Kidney epithelial cell (primary cell): ENCODE results near the gene CHCHD10. TPM values are rescaled to one million over a fixed set of nuclear protein-coding genes. Genes with fewer than 3 reads are reported as not detected.

Experiments
- DNase-seq: peaks from one replicate; pipeline ENCODE4 v3.0.0-alpha.2; 2010; ENCODE audit warnings: low read depth
- H3K27me3 ChIP-seq: 2 replicates; pipeline ENCODE4 v1.6.0; 2011; ENCODE audit warnings: low read length; ENCODE audit not compliant: control insufficient read depth, insufficient read depth
- H3K36me3 ChIP-seq: 2 replicates; pipeline ENCODE4 v1.5.1; 2011; ENCODE audit warnings: low read length; ENCODE audit not compliant: control insufficient read depth, insufficient read depth
- H3K4me3 ChIP-seq: 2 replicates; pipeline ENCODE4 v1.5.1; 2011; ENCODE audit warnings: low read depth, mild to moderate bottlenecking, control low read depth, low read length
- total RNA-seq: library from RNA; depleted of rRNA; stranded (reverse); fragments of >200 nt; gene quantifications from 2 replicates; pipeline ENCODE4 v1.2.3, GENCODE V29; 2015
- TF ChIP-seq, protein P1 (sequence below): IDR thresholded peaks from 2 replicates; pipeline ENCODE4 v1.5.1; 2011; ENCODE audit warnings: mild to moderate bottlenecking, moderate library complexity, low read length, control low read depth, inconsistent platforms; ENCODE audit not compliant: insufficient read depth, poor library complexity, severe bottlenecking

CHCHD10 gene
- total RNA-seq, 1 donor from 2014 or later: 13.5 TPM

DNA sequence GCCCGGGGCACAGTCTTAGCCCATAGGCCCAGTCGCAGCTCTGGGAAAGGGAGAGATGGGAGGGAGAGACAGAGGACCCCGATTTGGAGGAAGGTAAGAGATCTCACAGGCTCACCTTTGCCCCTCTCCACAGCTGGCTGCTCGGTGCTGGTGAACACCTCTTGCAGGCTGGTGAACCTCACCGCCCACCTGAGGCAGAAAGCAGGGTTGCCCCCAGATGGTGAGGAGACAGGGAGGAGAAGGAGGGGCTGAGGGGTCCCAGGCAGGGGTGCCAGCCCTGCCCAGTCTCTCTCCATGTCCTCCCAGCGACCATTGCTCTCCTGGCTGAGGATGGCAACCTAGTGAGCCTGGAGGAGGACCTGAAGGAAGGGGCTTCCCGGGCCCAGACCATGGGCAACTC, 3.8 kb downstream of the CHCHD10 start:
- TF ChIP-seq, protein P1, sequence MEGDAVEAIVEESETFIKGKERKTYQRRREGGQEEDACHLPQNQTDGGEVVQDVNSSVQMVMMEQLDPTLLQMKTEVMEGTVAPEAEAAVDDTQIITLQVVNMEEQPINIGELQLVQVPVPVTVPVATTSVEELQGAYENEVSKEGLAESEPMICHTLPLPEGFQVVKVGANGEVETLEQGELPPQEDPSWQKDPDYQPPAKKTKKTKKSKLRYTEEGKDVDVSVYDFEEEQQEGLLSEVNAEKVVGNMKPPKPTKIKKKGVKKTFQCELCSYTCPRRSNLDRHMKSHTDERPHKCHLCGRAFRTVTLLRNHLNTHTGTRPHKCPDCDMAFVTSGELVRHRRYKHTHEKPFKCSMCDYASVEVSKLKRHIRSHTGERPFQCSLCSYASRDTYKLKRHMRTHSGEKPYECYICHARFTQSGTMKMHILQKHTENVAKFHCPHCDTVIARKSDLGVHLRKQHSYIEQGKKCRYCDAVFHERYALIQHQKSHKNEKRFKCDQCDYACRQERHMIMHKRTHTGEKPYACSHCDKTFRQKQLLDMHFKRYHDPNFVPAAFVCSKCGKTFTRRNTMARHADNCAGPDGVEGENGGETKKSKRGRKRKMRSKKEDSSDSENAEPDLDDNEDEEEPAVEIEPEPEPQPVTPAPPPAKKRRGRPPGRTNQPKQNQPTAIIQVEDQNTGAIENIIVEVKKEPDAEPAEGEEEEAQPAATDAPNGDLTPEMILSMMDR: no peak
- no peak for DNase-seq
- peaks cover 1% of the 10 kb centered on the region for H3K36me3 ChIP-seq
- no peak overlapping the region for H3K4me3 ChIP-seq
- H3K27me3 ChIP-seq: no peaks in the 10 kb centered on the region

DNA sequence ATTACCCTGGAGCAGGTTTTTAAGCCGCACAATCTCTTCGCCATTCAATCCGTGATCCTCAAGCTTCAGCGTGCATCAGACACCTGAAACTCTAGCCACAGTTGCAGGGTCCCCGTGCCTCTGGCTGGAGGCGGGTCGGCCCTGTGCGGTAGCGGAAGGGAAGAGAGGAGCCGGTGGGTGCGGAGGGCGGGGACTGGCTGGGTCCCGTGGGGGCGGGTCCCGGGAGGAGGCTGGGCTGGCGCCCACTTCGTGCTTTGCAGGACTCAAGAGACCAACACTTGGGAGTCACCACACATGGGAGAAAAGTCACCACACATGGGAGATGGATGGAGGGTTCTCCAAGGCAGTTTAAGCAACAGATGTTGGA, 4.2 kb downstream of the CHCHD10 start:
- Histone ChIP-seq H3K27me3 (no peaks in the 10 kb centered on the region), H3K36me3 (peaks cover 1% of the 10 kb centered on the region), H3K4me3 (no peak overlapping the region)
- TF ChIP-seq, protein P1: no peak
- no peak for DNase-seq

DNA sequence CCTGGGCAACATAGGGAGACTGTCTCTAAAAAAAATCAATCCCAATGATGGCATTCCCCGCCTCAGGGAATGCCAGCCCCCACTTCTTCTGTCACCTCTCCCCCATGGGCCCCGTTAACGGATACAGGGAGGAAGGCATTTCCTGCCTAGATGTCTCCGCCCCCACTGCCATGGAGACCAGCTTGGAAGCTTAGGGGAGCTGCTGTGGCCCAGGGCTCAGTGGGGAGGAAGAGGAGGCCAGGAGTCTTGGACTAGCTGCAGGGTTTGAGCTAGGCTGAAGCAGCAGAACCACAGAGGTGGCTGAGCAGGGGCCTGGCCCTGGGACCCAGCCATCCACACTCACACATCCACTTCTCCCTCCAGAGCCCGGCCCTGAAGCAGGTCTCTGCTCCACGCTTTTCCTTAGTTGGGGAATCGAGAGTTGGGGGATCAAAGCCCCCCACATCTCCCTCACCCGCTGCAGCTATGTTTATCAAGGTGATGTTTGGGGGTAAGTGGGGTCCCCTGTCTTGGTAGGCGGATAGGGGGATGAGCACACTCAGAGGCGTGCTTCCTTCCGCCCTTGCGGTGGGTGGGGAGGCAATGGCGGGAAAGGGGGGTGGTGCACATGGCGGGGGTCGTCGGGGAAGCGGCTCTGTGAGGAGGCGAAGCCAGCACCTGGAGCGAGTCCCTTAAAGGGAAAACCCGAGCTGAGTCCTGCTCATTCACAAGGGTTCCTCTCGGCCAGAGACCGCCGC, 4.8 kb downstream of the CHCHD10 start, which contains the start of gene C22orf15:
C22orf15 (plus strand) TSS at position 149 of the 737 bp plus-strand sequence; CDS start at position 466, 317 bp downstream.
- Histone ChIP-seq H3K36me3 (peaks cover 1% of the 10 kb centered on the region), H3K4me3 (no peak within 1 kb of the TSS), H3K27me3 (no peaks in the 10 kb centered on the region)
- TF ChIP-seq, protein P1: no peak
- DNase-seq: no peak

DNA sequence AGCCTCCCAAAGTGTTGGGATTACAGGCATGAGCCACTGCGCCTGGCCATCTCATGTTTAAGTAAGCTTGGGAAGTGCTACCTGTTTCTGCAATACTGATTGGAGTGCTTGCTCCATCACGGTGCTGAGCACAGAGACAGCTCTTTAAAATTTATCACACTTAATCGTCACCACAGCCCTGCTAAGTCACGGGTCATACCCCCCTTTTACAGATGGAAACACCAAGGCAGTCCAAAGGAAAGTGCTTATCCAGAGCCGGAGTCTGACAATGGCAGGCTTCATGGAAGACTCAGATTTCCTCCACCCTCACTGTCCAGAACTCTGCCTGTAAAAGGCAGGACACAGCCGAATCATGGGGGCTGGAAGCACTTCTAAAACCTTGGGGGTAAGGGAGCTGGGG, 7.7 kb downstream of the CHCHD10 start:
- no peak for DNase-seq
- Histone ChIP-seq H3K27me3 (no peaks in the 10 kb centered on the region), H3K36me3 (peaks cover 1% of the 10 kb centered on the region), H3K4me3 (no peak overlapping the region)
- TF ChIP-seq, protein P1: no peak

DNA sequence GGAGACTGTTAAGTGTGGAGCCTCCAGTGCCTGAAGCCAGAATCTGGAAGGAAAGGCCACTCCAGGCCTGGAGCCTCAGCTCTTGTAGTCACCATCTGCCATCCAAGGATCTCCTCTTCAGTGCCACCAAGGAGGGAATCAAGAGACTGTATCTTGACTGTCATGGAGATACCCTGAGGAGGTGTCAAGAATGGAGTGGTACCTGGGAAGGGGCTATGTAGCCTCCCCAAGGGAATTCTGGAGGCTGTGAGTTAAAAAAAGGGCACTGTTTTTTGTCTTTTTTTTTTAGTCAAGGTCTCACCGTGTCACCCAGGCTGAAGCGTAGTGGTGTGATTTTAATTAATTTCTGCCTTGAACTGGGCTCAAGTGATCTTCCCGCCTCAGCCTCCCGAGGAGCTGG, 8.2 kb downstream of the CHCHD10 start:
- TF ChIP-seq, protein P1: no peak
- Histone ChIP-seq H3K4me3 (no peak overlapping the region), H3K27me3 (no peaks in the 10 kb centered on the region), H3K36me3 (peaks cover 1% of the 10 kb centered on the region)
- no peak for DNase-seq

DNA sequence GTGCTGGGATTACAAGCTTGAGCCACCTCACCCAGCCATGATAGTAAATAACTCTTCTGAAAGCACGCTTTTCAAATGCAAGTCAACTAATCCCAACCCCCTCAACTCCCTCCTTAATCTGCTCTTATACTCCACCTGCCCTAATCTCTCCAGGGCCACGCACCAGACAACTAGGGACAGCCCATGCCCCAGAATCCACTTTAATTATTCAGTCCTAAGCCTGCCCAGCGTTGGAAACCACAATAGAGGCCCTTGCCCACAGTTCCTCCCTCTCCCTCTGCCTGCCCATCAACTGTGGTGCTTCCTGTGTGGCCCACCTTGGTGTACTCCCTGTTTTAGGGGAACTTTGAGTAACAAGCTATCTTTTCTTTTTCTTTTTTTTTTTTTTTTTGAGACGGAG, 10.9 kb downstream of the CHCHD10 start:
- Histone ChIP-seq H3K27me3 (no peaks in the 10 kb centered on the region), H3K36me3 (no peaks in the 10 kb centered on the region), H3K4me3 (no peak overlapping the region)
- TF ChIP-seq, protein P1: no peak
- no peak for DNase-seq
